HepG2 (cell line): ENCODE data around the gene CARD19. TPM values are rescaled to one million over a fixed set of nuclear protein-coding genes. Genes with fewer than 3 reads are reported as not detected.

Source experiments
- ATAC-seq: fragments of 200-7000 bp; cut with Tn5 transposase; 3 replicates; pipeline ENCODE4 v1.9.1; 2020; ENCODE audit warnings: mild to moderate bottlenecking, moderate library complexity
- BruUV-seq: library from RNA; stranded (reverse); fragments of 400-500 nt; replicated peaks from 2 replicates; lab custom pipeline; 2021; lab: Mats Ljungman, UMichigan
- CTCF ChIA-PET: fragments of 300-600 bp; formaldehyde crosslinking; extraction: SDS; loops from one replicate; lab custom pipeline; 2021; ENCODE audit warnings: low total read pairs, inconsistent platforms, low intra/inter-chr PET ratio; lab: Yijun Ruan, JAX
- POLR2A ChIA-PET: fragments of 350-600 bp; sonication (Branson Sonifier 250); formaldehyde crosslinking; loops from one replicate; lab custom pipeline; 2020; ENCODE audit warnings: antibody characterized with exemption, inconsistent platforms; lab: Yijun Ruan, JAX
- DNase-seq: peaks from one replicate; pipeline ENCODE4 v3.0.0-alpha.2; 2015; ENCODE audit warnings: low spot score
- FAIRE-seq: peaks from 3 replicates; lab custom pipeline; 2011; peaks lifted over from hg19 to GRCh38; lab: Jason Lieb, UNC
- H2AFZ ChIP-seq: one replicate; pipeline ENCODE4 v1.6.1; 2011; ENCODE audit warnings: low read length, inconsistent platforms
- H3K27ac ChIP-seq: fragments of 300-600 bp; 3 replicates; pipeline ENCODE4 v1.8.0; 2011; ENCODE audit warnings: mixed run types, mild to moderate bottlenecking, mixed read lengths, low read length, inconsistent platforms; ENCODE audit not compliant: insufficient read depth; ENCODE audit errors: extremely low read length
- H3K27me3 ChIP-seq, 2 experiments: fragments of 200-600 bp in 1 of 2; 2 replicates in 1 of 2; 3 replicates in 1 of 2; pipeline versions ENCODE4 v1.6.0 to v1.8.0; 2011; ENCODE audit warnings: low read length in 2 of 2, mild to moderate bottlenecking in 2 of 2, moderate library complexity in 2 of 2, inconsistent platforms in 1 of 2; ENCODE audit not compliant: insufficient read depth in 2 of 2, control insufficient read depth in 1 of 2
- H3K36me3 ChIP-seq, 2 experiments: fragments of 200-600 bp in 1 of 2; replicated peaks in 1 of 2; 2 replicates in 1 of 2; 3 replicates in 1 of 2; pipeline versions ENCODE4 v1.5.1 to v1.8.0; 2011; ENCODE audit warnings: low read length in 2 of 2, inconsistent platforms in 1 of 2; ENCODE audit not compliant: insufficient read depth in 2 of 2, control insufficient read depth in 1 of 2
- H3K4me1 ChIP-seq: 2 replicates; pipeline ENCODE4 v1.5.1; 2012; ENCODE audit warnings: low read length, inconsistent platforms; ENCODE audit not compliant: insufficient read depth
- H3K4me2 ChIP-seq: 2 replicates; pipeline ENCODE4 v1.6.0; 2011; ENCODE audit warnings: low read depth, low read length, inconsistent platforms
- H3K4me3 ChIP-seq, 3 experiments: fragments of 200-600 bp in 1 of 3; sonication (generic), shearing (Covaris generic) in 1 of 3; replicated peaks in 1 of 3; 2 replicates each; pipeline ENCODE4 v1.5.1; 2011 to 2016; ENCODE audit warnings: low read length in 3 of 3, inconsistent platforms in 2 of 3, low read depth in 2 of 3, mild to moderate bottlenecking in 2 of 3, control low read depth in 1 of 3, mixed read lengths in 1 of 3; ENCODE audit not compliant: insufficient read depth in 1 of 3
- H3K79me2 ChIP-seq: one replicate; pipeline ENCODE4 v1.6.1; 2011; ENCODE audit warnings: low read length, inconsistent platforms; ENCODE audit not compliant: insufficient read depth
- H3K9ac ChIP-seq: 2 replicates; pipeline ENCODE4 v1.6.0; 2011; ENCODE audit warnings: mild to moderate bottlenecking, low read depth, low read length, inconsistent platforms; ENCODE audit not compliant: insufficient read depth
- H3K9me3 ChIP-seq: 2 replicates; pipeline ENCODE4 v1.5.1; 2012; ENCODE audit warnings: mild to moderate bottlenecking, low read length
- H4K20me1 ChIP-seq: 2 replicates; pipeline ENCODE4 v1.6.0; 2011; ENCODE audit warnings: inconsistent platforms, mild to moderate bottlenecking, low read length, moderate library complexity; ENCODE audit not compliant: insufficient read depth
- ARID2 ChIP-seq: sonication (generic); formaldehyde crosslinking; IDR thresholded peaks from 2 replicates; pipeline ENCODE4 v1.8.1; 2022; ENCODE audit warnings: mild to moderate bottlenecking, missing genetic modification reagents, borderline replicate concordance
- CAMTA2 ChIP-seq: sonication (generic); formaldehyde crosslinking; IDR thresholded peaks from 2 replicates; pipeline ENCODE4 v1.4.0; 2020; ENCODE audit warnings: mild to moderate bottlenecking, missing genetic modification reagents, borderline replicate concordance
- NFRKB ChIP-seq: fragments of 450-650 bp; IDR thresholded peaks from 2 replicates; pipeline ENCODE4 v1.6.1; 2017
- NR2F1 ChIP-seq, 2 experiments: fragments of 450-650 bp in 1 of 2; formaldehyde crosslinking in 1 of 2; IDR thresholded peaks; 2 replicates each; pipeline versions ENCODE4 v1.5.0 to v1.6.1; 2016 to 2020; ENCODE audit warnings: mild to moderate bottlenecking in 1 of 2, missing compliant biosample characterization in 1 of 2, missing genetic modification reagents in 1 of 2, moderate library complexity in 1 of 2
- RFXANK ChIP-seq: IDR thresholded peaks from 2 replicates; pipeline ENCODE4 v1.6.1; 2016
- ZBTB21 ChIP-seq: sonication (generic); formaldehyde crosslinking; IDR thresholded peaks from 2 replicates; pipeline ENCODE4 v1.4.0; 2020; ENCODE audit warnings: missing genetic modification reagents
- ZNF264 ChIP-seq: sonication (generic); formaldehyde crosslinking; IDR thresholded peaks from 2 replicates; pipeline ENCODE4 v1.4.0; 2020; ENCODE audit warnings: missing genetic modification reagents
- ZNF383 ChIP-seq: sonication (generic); formaldehyde crosslinking; IDR thresholded peaks from 2 replicates; pipeline ENCODE4 v1.4.0; 2020; ENCODE audit warnings: missing genetic modification reagents, mild to moderate bottlenecking, borderline replicate concordance
- ZNF564 ChIP-seq: sonication (generic); formaldehyde crosslinking; IDR thresholded peaks from 2 replicates; pipeline ENCODE4 v1.8.1; 2023; ENCODE audit warnings: mild to moderate bottlenecking, missing genetic modification reagents
- ZNF567 ChIP-seq: sonication (generic); formaldehyde crosslinking; IDR thresholded peaks from 2 replicates; pipeline ENCODE4 v1.8.1; 2023; ENCODE audit warnings: mild to moderate bottlenecking, missing genetic modification reagents, borderline replicate concordance
- ZNF83 ChIP-seq: sonication (generic); formaldehyde crosslinking; IDR thresholded peaks from 2 replicates; pipeline ENCODE4 v1.4.0; 2020; ENCODE audit warnings: missing genetic modification reagents, mild to moderate bottlenecking, borderline replicate concordance
- WGBS: methylation state at CpG from one replicate; pipeline ENCODE4 v1.1.6; 2017; ENCODE audit warnings: low lambda C conversion rate; 5-methylcytosine and 5-hydroxymethylcytosine counted together
- in situ Hi-C: cut with HindIII; loops from 2 replicates; pipeline ENCODE4 v1.10.0; 2017; ENCODE audit warnings: low pct_unique_long_range_greater_than_20kb; ENCODE audit not compliant: extremely low pct_ligation_motif_present
- intact Hi-C: fragments of 100-400 bp; cut with micrococcal nuclease; formaldehyde crosslinking; loops from one replicate; pipeline ENCODE4 v1.10.0; 2022; ENCODE audit not compliant: unreplicated experiment
- polyA plus RNA-seq, 8 experiments: library from polyadenylated mRNA; depleted of rRNA in 3 of 8; stranded (reverse) in 7 of 8; unstranded in 1 of 8; fragments of >200 nt; fragmentation: Illumina TruSeq in 4 of 8; extraction: Trizol in 4 of 8; gene quantifications; 2 replicates each; pipeline versions ENCODE4 v1.2.1 to v1.2.3, GENCODE V29; 2011 to 2016; ENCODE audit warnings: low read depth in 4 of 8, missing spikeins in 1 of 8, mixed read lengths in 1 of 8; ENCODE audit not compliant: insufficient read depth in 1 of 8
- total RNA-seq, 5 experiments: library from RNA; depleted of rRNA; stranded (reverse); fragments of >200 nt; fragmentation: Illumina TruSeq; extraction: Trizol; gene quantifications; 2 replicates each; pipeline ENCODE4 v1.2.3, GENCODE V29; 2016; ENCODE audit warnings: low read depth in 1 of 5
- TF ChIP-seq, protein P1 (sequence below): sonication (generic); formaldehyde crosslinking; IDR thresholded peaks from 2 replicates; pipeline ENCODE4 v1.4.0; 2020; ENCODE audit warnings: mild to moderate bottlenecking, low read depth, missing genetic modification reagents
- TF ChIP-seq, protein P2 (sequence below): sonication (generic); formaldehyde crosslinking; IDR thresholded peaks from 2 replicates; pipeline ENCODE4 v1.4.0; 2020; ENCODE audit warnings: mild to moderate bottlenecking, missing genetic modification reagents
- TF ChIP-seq, protein P3 (sequence below): sonication (generic); formaldehyde crosslinking; IDR thresholded peaks from 2 replicates; pipeline ENCODE4 v1.9.0; 2021; ENCODE audit warnings: missing genetic modification reagents, mild to moderate bottlenecking, borderline replicate concordance

Gene CARD19
- total and polyA plus RNA-seq, 2 of the 13 experiments (the other 11 are each of a cell fraction or from before 2014, with no cell fraction given) = 18.4 to 47.2 TPM

DNA sequence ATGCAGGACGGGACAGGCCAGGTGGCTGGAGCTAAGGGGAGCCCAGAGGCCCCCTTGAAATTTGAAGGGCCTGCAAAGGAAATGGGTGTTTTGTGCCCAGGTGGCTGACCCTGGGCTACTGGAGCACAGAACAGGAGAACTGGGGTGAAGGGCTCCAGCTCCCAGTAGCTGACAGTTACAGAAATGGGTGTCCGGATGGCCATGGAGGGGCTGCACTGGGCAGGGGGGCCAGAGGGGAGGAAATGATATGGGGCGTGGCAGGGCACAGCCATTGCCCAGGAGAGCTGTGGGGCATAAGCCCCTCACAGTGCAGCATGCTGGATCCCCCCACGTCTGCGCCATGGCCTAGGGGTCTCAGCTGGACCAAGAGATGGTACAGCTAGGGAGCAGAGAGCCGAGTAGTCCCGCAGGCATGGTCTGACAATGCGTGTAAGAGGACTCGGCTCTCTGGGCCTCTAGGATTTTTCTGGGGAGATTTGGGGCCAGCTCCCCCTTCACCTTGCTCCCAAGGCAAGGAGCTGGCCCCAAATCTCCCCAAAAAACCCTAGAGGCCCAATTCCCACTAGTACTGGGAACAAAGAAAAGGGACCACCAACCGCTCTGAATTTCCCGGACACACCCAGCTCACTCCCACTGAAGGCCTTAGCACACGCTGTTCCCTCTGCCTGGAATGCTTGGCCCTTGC is 7.9 kb upstream of the CARD19 start:
- Histone ChIP-seq H4K20me1 (no peaks in the 10 kb centered on the region), H3K9ac (no peak overlapping the region), H3K27ac (no peak overlapping the region), H3K4me3 (no peak overlapping the region), H3K9me3 (no peaks in the 10 kb centered on the region), H3K79me2 (no peaks in the 10 kb centered on the region), H3K4me2 (no peak overlapping the region), H3K27me3 (peaks cover 1 to 5% of the 10 kb centered on the region in 2 experiments; a peak in 2 of 5 replicates), H2AFZ (no peak overlapping the region)
- in situ Hi-C loops = no loop called here
- CTCF ChIA-PET = no interaction called here
- no peak for DNase-seq
- POLR2A ChIA-PET = no interaction called here
- intact Hi-C loops = no loop called here
- no peak for FAIRE-seq
- TF ChIP-seq ARID2 (CRISPR knock-in tag) = no peak
- TF ChIP-seq NFRKB = no peak
- TF ChIP-seq, protein P1, sequence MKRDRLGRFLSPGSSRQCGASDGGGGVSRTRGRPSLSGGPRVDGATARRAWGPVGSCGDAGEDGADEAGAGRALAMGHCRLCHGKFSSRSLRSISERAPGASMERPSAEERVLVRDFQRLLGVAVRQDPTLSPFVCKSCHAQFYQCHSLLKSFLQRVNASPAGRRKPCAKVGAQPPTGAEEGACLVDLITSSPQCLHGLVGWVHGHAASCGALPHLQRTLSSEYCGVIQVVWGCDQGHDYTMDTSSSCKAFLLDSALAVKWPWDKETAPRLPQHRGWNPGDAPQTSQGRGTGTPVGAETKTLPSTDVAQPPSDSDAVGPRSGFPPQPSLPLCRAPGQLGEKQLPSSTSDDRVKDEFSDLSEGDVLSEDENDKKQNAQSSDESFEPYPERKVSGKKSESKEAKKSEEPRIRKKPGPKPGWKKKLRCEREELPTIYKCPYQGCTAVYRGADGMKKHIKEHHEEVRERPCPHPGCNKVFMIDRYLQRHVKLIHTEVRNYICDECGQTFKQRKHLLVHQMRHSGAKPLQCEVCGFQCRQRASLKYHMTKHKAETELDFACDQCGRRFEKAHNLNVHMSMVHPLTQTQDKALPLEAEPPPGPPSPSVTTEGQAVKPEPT (CRISPR knock-in tag) = no peak
- TF ChIP-seq ZNF383 (CRISPR knock-in tag) = no peak
- no peak for TF ChIP-seq ZNF264 (CRISPR knock-in tag)
- TF ChIP-seq, all 625 proteins: peak for 0
- 72% methylated on average over 11 of the region's 12 CpGs for WGBS
- ATAC-seq = no peak
- no TSS peak for BruUV-seq
- Histone ChIP-seq H3K4me1 (peaks cover 42% of the 10 kb centered on the region), H3K36me3 (no peaks in the 10 kb centered on the region)

DNA sequence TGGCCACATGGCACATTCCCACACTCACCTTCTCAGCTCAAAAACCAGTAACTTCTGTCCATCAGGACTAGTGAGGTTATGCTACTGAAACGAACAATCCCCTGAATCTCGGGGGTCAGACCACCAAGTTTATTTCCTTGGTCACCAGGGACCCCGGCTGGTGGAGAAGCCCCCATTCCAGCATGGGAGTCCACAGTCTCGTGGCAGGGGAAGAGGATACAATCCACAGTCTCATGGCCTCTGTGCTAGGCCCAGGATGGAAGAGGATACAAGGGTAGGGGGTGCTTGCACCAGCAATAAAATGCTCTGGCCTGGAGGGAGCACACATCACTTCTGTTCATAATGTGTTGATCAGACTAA is 7.4 kb upstream of the CARD19 start:
- Histone ChIP-seq H3K4me1 (peaks cover 48% of the 10 kb centered on the region), H3K27ac (no peak overlapping the region), H4K20me1 (no peaks in the 10 kb centered on the region), H3K79me2 (no peaks in the 10 kb centered on the region), H2AFZ (no peak overlapping the region), H3K4me2 (no peak overlapping the region), H3K27me3 (peaks cover 1 to 5% of the 10 kb centered on the region in 2 experiments; a peak in 2 of 5 replicates), H3K9me3 (no peaks in the 10 kb centered on the region), H3K36me3 (no peaks in the 10 kb centered on the region), H3K9ac (no peak overlapping the region), H3K4me3 (no peak overlapping the region)
- ATAC-seq = no peak
- no TSS peak for BruUV-seq
- in situ Hi-C loops (no loop called here), intact Hi-C loops (no loop called here)
- DNase-seq = no peak
- WGBS = 61% methylated on average over 4 of the region's 4 CpGs
- no peak for FAIRE-seq
- ChIA-PET CTCF (no interaction called here), POLR2A (no interaction called here)
- no peak for TF ChIP-seq ZNF567 (CRISPR knock-in tag)
- TF ChIP-seq ZNF564 (CRISPR knock-in tag) = no peak
- TF ChIP-seq, protein P2, sequence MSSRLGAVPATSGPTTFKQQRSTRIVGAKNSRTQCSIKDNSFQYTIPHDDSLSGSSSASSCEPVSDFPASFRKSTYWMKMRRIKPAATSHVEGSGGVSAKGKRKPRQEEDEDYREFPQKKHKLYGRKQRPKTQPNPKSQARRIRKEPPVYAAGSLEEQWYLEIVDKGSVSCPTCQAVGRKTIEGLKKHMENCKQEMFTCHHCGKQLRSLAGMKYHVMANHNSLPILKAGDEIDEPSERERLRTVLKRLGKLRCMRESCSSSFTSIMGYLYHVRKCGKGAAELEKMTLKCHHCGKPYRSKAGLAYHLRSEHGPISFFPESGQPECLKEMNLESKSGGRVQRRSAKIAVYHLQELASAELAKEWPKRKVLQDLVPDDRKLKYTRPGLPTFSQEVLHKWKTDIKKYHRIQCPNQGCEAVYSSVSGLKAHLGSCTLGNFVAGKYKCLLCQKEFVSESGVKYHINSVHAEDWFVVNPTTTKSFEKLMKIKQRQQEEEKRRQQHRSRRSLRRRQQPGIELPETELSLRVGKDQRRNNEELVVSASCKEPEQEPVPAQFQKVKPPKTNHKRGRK (CRISPR knock-in tag) = no peak
- no peak for TF ChIP-seq RFXANK (CRISPR knock-in tag)
- TF ChIP-seq, protein P3, sequence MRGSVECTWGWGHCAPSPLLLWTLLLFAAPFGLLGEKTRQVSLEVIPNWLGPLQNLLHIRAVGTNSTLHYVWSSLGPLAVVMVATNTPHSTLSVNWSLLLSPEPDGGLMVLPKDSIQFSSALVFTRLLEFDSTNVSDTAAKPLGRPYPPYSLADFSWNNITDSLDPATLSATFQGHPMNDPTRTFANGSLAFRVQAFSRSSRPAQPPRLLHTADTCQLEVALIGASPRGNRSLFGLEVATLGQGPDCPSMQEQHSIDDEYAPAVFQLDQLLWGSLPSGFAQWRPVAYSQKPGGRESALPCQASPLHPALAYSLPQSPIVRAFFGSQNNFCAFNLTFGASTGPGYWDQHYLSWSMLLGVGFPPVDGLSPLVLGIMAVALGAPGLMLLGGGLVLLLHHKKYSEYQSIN = no peak
- TF ChIP-seq CAMTA2 (CRISPR knock-in tag) = no peak
- no peak for TF ChIP-seq NR2F1 (CRISPR knock-in tag; IDR thresholded peaks at IDR 0.05)
- no peak for TF ChIP-seq ZBTB21 (CRISPR knock-in tag)
- TF ChIP-seq ZNF83 (CRISPR knock-in tag) = no peak
